PFSK-1 (cell line): ENCODE data around the gene PEBP1.

Source experiments
- FOXP2 ChIP-seq: optimal IDR thresholded peaks from 2 replicates; pipeline ENCODE3; 2011; ENCODE audit warnings: borderline replicate concordance, control low read depth, inconsistent platforms; ENCODE audit not compliant: insufficient read depth; ENCODE audit errors: extremely low read length, extremely low read depth
- POLR2AphosphoS5 ChIP-seq: IDR thresholded peaks from 2 replicates; pipeline ENCODE4 v1.6.1; 2012; ENCODE audit warnings: low read depth, mild to moderate bottlenecking, control low read depth, low read length, moderate library complexity
- SIN3A ChIP-seq: IDR thresholded peaks from 2 replicates; pipeline ENCODE4 v1.6.1; 2012; ENCODE audit warnings: mild to moderate bottlenecking, low read length, moderate library complexity, borderline replicate concordance; ENCODE audit not compliant: insufficient read depth
- TAF1 ChIP-seq: IDR thresholded peaks from 2 replicates; pipeline ENCODE4 v1.6.1; 2012; ENCODE audit warnings: low read length, control low read depth, borderline replicate concordance; ENCODE audit not compliant: insufficient read depth
- TF ChIP-seq, protein P1 (sequence below), 2 experiments: IDR thresholded peaks; 2 replicates each; pipeline versions ENCODE4 v1.6.1 to v1.8.0; 2011 to 2012; ENCODE audit warnings: low read depth in 2 of 2, low read length in 2 of 2, control low read depth in 1 of 2, inconsistent platforms in 1 of 2, mild to moderate bottlenecking in 1 of 2, moderate library complexity in 1 of 2; ENCODE audit not compliant: insufficient read depth in 1 of 2

Gene PEBP1

GRCh38 chr12:118183711-118184110, 47.8 kb downstream of the PEBP1 start:
- TF ChIP-seq FOXP2 (no peak), SIN3A (no peak), POLR2AphosphoS5 (no peak), TAF1 (no peak)
- TF ChIP-seq, protein P1, sequence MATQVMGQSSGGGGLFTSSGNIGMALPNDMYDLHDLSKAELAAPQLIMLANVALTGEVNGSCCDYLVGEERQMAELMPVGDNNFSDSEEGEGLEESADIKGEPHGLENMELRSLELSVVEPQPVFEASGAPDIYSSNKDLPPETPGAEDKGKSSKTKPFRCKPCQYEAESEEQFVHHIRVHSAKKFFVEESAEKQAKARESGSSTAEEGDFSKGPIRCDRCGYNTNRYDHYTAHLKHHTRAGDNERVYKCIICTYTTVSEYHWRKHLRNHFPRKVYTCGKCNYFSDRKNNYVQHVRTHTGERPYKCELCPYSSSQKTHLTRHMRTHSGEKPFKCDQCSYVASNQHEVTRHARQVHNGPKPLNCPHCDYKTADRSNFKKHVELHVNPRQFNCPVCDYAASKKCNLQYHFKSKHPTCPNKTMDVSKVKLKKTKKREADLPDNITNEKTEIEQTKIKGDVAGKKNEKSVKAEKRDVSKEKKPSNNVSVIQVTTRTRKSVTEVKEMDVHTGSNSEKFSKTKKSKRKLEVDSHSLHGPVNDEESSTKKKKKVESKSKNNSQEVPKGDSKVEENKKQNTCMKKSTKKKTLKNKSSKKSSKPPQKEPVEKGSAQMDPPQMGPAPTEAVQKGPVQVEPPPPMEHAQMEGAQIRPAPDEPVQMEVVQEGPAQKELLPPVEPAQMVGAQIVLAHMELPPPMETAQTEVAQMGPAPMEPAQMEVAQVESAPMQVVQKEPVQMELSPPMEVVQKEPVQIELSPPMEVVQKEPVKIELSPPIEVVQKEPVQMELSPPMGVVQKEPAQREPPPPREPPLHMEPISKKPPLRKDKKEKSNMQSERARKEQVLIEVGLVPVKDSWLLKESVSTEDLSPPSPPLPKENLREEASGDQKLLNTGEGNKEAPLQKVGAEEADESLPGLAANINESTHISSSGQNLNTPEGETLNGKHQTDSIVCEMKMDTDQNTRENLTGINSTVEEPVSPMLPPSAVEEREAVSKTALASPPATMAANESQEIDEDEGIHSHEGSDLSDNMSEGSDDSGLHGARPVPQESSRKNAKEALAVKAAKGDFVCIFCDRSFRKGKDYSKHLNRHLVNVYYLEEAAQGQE (IDR thresholded peaks at IDR 0.05; ENCODE audit: insufficient read depth in 1 of 2, low read depth in 2 of 2, low read length in 2 of 2) = no peak

- TF ChIP-seq FOXP2 = no peak
- TF ChIP-seq, protein P1 (IDR thresholded peaks at IDR 0.05; ENCODE audit: insufficient read depth in 1 of 2, low read depth in 2 of 2, low read length in 2 of 2) = no peak
- no peak for TF ChIP-seq POLR2AphosphoS5
- TF ChIP-seq SIN3A = no peak
- TF ChIP-seq TAF1 = no peak
Measured at GRCh38 chr12:118185602-118186397, 49.9 kb downstream of the PEBP1 start.

DNA sequence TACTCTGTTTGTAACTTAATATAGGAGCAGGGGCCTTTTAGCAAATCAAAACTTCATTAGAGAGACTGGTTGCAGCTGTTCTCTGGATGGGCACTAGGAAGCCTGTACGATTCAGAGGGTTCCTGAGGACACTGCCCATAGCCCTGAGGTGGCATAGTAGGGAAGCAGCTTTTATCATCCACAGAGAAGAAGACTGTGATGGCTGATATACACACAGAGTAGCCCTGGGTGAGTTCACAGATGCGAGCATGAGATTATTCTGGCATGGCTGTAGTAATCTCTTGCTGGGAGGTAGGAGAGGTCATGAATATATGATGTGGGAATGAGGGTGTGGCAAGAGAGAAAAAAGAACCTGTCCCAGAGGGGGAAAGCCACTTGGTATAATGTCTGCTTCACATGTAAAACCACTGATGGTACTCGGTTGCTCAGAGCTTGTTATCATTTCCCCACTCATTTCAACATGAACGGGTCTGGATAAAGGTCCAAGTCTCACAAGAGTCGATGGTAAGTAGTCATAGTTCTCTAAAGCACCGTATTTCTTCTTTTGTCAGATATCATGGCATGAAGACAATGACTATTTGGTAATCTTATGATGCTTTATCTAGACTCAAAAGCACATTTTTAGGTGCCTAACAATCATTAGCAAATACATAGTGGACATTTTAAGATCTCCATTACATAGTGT, 52.0 kb downstream of the PEBP1 start:
- TF ChIP-seq FOXP2 (no peak), TAF1 (no peak), POLR2AphosphoS5 (no peak), SIN3A (no peak)
- TF ChIP-seq, protein P1 (IDR thresholded peaks at IDR 0.05; ENCODE audit: insufficient read depth in 1 of 2, low read depth in 2 of 2, low read length in 2 of 2) = no peak

- TF ChIP-seq FOXP2 = no peak
- TF ChIP-seq POLR2AphosphoS5 = no peak
- TF ChIP-seq SIN3A = no peak
- no peak for TF ChIP-seq TAF1
Measured at GRCh38 chr12:118188690-118189371, 52.9 kb downstream of the PEBP1 start.

GRCh38 chr12:118189741-118190191, 53.8 kb downstream of the PEBP1 start:
- TF ChIP-seq SIN3A = no peak
- no peak for TF ChIP-seq TAF1
- no peak for TF ChIP-seq POLR2AphosphoS5
- TF ChIP-seq FOXP2 = no peak
- TF ChIP-seq, protein P1 (IDR thresholded peaks at IDR 0.05; ENCODE audit: insufficient read depth in 1 of 2, low read depth in 2 of 2, low read length in 2 of 2) = no peak
